Activated CD4-positive, alpha-beta T cell treated with anti-CD3 and anti-CD28 coated beads for 36 hours (primary cell): Measurements from ENCODE around the gene TMEM30B. TPM values are rescaled to one million over a fixed set of nuclear protein-coding genes. Genes with fewer than 3 reads are reported as not detected.

ENCODE experiments used
- ATAC-seq: fragments of 200-7000 bp; cut with Tn5 transposase; one replicate; pipeline ENCODE4 v1.10.0; 2021; ENCODE audit warnings: mild to moderate bottlenecking, moderate library complexity
- CTCF ChIA-PET: fragments of 350-600 bp; sonication (Branson Sonifier 250); formaldehyde crosslinking; loops from one replicate; lab custom pipeline; 2021; ENCODE audit warnings: antibody characterized with exemption; lab: Charles Lee
- POLR2A ChIA-PET: fragments of 350-600 bp; sonication (Branson Sonifier 250); formaldehyde crosslinking; loops from one replicate; lab custom pipeline; 2021; ENCODE audit warnings: antibody characterized with exemption, inconsistent platforms; lab: Charles Lee
- DNase-seq: peaks from one replicate; pipeline ENCODE4 v3.0.0-alpha.2; 2020
- H3K27ac Mint-ChIP-seq: one replicate; pipeline ENCODE4 v1.8.0; 2021; ENCODE audit warnings: mixed read lengths
- H3K27me3 Mint-ChIP-seq: one replicate; pipeline ENCODE4 v1.8.0; 2021; ENCODE audit warnings: mixed read lengths
- H3K36me3 Mint-ChIP-seq: one replicate; pipeline ENCODE4 v1.8.0; 2021; ENCODE audit warnings: low read depth, mixed read lengths
- H3K4me1 Mint-ChIP-seq: one replicate; pipeline ENCODE4 v1.8.0; 2021; ENCODE audit warnings: mixed read lengths
- H3K4me3 Mint-ChIP-seq: one replicate; pipeline ENCODE4 v1.8.0; 2021; ENCODE audit warnings: mild to moderate bottlenecking, moderate library complexity, mixed read lengths
- H3K9me3 Mint-ChIP-seq: one replicate; pipeline ENCODE4 v1.8.0; 2021; ENCODE audit warnings: low read depth, mixed read lengths
- intact Hi-C, 2 experiments: fragments of 100-400 bp; cut with DNase I in 1 of 2; cut with micrococcal nuclease in 1 of 2; formaldehyde crosslinking; loops; one replicate each; pipeline versions ENCODE4 v1.14.2 to v1.15.1; 2022 to 2024; cut with DNase I, micrococcal nuclease
- total RNA-seq, 2 experiments: library from RNA; stranded (reverse); gene quantifications; one replicate each; pipeline ENCODE4 v1.2.3, GENCODE V29; 2021

TMEM30B gene
- total RNA-seq, 2 experiments from 2014 or later: 1.3 to 2.1 TPM

DNA sequence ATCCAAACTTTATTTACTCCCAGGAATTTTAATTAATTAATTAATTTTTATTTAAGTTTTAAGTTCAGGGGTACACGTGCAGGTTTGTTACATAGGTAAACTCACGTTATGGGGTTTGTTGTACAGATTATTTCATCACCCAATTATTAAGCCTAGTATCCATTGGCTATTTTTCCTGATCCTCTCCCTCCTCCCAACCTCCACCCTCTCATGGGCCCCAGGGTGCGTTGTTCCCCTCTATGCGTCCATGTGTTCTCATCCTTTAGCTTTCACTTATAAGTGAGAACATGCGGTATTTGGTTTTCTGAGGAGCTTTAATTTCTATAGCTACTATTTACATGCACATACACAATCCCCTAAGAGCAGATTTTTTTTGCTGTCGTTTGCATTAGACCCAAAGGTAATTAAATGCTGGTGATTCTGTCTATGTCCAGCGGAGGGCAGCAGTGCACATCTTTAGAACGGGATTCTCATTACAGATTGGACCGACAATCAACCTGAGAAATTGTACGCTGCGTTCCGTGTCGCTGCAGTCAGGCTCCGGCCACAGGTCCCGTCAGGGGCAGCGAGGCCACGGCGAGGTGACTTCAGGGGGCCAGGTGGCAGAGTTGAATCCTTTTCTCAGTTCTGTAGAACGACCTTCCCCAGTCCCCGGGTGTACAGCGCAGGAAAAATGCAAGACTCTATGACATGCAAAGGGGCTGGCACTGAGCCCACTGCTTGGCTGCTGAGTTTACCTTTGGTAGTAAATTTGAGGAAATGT, 11.6 kb downstream of the TMEM30B start:
- Mint-ChIP-seq H3K4me1 (peaks cover 2% of the 10 kb centered on the region), H3K27me3 (peaks cover 30% of the 10 kb centered on the region)
- CTCF ChIA-PET: interaction anchor here (0.6 to 5.1 kb wide), 11 partner anchors 10 to 568 kb away, joined by 3 to 20 read pairs (median 4); partner anchors contain the start of gene TMEM30B

DNA sequence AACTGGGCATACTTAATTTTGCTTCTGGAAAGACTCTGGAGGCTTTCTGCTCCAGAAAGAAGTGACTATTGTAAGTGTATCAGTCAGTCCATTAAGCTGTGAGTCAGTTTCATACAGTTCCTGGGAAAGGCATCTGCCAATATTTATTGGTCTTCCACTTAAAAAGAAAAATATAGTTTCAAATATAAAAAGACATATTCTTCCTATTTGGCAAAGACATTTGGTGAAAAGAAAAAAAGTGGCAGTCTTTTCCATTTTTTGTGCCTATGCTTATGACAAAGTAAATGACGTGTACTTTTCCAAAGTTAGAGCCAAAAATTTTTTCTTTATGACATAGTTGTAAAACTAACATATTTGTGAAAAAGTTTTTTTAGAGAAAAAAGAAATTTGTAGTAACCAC, 12.3 kb downstream of the TMEM30B start:
- POLR2A ChIA-PET: no interaction called here
- CTCF ChIA-PET: interaction anchor here (0.6 to 5.1 kb wide), 13 partner anchors 11 to 1767 kb away, joined by 3 to 20 read pairs (median 4); partner anchors contain the start of gene TMEM30B
- H3K27me3 Mint-ChIP-seq: peaks cover 25% of the 10 kb centered on the region
- H3K9me3 Mint-ChIP-seq: no peaks in the 10 kb centered on the region
- no peaks in the 10 kb centered on the region for H3K36me3 Mint-ChIP-seq
- no peak overlapping the region for H3K4me3 Mint-ChIP-seq
- peaks cover 2% of the 10 kb centered on the region for H3K4me1 Mint-ChIP-seq
- ATAC-seq (no peak), DNase-seq (no peak)
- no peak overlapping the region for H3K27ac Mint-ChIP-seq
- intact Hi-C loops: loop anchor here (1.0 to 2.0 kb wide), 4 partner anchors 17 to 858 kb away; no protein-coding TSS in a partner anchor

More for the DNA sequence above, 11.6 kb downstream of the TMEM30B start:
- ATAC-seq: peak; percentile 95
- H3K4me3 Mint-ChIP-seq: peak overlapping the region; percentile 48
- intact Hi-C loops: loop anchor here (1.0 to 2.0 kb wide), 4 partner anchors 17 to 857 kb away; no protein-coding TSS in a partner anchor
- H3K36me3 Mint-ChIP-seq: no peaks in the 10 kb centered on the region
- H3K9me3 Mint-ChIP-seq: no peaks in the 10 kb centered on the region
- peak; percentile 85 for DNase-seq
- H3K27ac Mint-ChIP-seq: no peak overlapping the region
- POLR2A ChIA-PET: no interaction called here

DNA sequence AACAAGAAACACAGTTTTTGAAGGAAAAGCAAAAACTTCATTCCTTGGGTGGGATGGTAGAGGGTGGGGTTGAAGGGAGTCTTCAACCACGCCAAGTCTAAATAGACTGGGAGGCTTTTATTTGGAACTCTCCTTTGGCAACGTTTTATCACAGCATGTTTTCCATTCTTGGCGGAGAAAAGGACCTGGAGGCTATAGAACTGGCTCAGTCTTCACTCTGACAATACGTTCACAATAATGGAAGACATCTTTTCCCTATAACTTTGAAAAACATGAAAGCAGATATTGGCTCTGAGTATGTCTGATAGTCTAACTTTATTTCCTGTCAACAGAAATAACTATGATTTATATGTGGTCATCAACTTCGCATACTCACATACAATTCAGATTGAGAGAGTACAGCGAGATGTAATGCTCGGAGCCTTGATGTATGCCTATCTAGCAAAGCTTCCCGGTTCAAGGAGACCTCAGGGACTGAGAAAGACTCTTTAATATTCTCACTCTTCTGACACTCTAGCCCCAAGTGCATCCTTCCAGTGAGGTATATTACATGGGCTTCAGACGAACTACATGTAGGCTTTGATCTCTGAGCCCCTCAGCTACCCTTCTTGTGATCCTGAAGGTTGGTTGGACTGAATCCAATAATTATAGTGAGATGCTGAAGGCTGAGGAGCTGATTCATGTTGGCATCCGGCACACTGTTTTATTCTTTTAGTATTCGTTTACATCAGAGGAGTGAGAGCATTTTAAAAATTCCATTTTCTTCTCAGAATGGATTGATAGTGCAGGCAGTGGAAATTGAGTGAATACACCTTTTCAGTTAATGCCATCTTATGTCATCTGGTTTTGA, 14.0 kb downstream of the TMEM30B start:
- ATAC-seq: no peak
- ChIA-PET POLR2A (no interaction called here), CTCF (interaction anchor here (0.6 to 5.1 kb wide), 8 partner anchors 10 to 571 kb away, joined by 3 to 20 read pairs (median 4); partner anchors contain the start of gene TMEM30B)
- H3K36me3 Mint-ChIP-seq: no peaks in the 10 kb centered on the region
- peaks cover 2% of the 10 kb centered on the region for H3K4me1 Mint-ChIP-seq
- intact Hi-C loops: no loop called here
- peaks cover 24% of the 10 kb centered on the region for H3K27me3 Mint-ChIP-seq
- H3K4me3 Mint-ChIP-seq: no peak overlapping the region
- H3K27ac Mint-ChIP-seq: no peak overlapping the region
- H3K9me3 Mint-ChIP-seq: no peaks in the 10 kb centered on the region
- DNase-seq: no peak

DNA sequence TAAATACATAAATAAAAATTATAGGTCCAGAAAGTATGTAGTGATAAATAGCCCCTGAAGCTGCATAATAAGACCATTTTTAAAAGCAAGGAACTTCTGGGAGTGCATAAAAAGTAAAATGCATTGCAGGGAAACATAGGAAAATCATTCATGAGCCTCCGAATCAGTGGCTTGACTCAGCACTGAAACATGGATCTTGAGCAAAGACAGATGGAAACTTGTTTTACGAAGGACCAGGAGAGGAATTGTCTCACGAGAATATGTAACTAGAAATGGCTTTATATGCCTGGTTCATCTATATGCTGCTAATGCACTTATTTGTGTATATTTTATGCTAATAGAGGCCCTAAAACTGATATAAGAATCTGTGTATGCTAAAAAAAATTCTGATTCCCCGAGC, 14.7 kb downstream of the TMEM30B start:
- intact Hi-C loops: no loop called here
- Mint-ChIP-seq H3K27ac (no peak overlapping the region), H3K4me3 (no peak overlapping the region), H3K36me3 (no peaks in the 10 kb centered on the region), H3K27me3 (peaks cover 24% of the 10 kb centered on the region), H3K4me1 (peaks cover 2% of the 10 kb centered on the region), H3K9me3 (no peaks in the 10 kb centered on the region)
- ChIA-PET POLR2A (no interaction called here), CTCF (interaction anchor here (0.7 to 3.9 kb wide), 4 partner anchors 9 to 19 kb away, joined by 4 to 17 read pairs (median 4); no protein-coding TSS in a partner anchor)
- ATAC-seq (no peak), DNase-seq (no peak)

DNA sequence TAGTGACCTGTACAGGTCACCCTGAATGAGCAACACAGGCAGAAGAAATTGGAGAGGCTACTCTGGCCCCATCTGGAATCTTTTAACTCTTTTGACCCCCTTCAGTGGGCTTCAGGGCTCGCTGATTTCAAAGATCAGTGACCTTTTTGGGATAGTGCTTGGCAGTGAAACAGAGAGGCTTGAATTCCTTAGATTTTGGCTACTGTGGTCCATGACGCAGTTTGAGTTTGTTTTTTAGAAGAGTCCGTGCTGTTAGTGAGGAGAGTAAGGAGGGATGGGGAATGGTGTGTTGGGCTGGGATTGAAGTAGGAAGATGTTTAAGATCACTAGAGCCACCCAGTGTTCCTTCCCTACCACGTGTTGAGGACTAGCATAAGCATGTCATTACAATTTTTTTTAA, 16.5 kb downstream of the TMEM30B start:
- no peak for DNase-seq
- Mint-ChIP-seq H3K27ac (no peak overlapping the region), H3K4me3 (no peak overlapping the region), H3K4me1 (peaks cover under 1% of the 10 kb centered on the region), H3K9me3 (no peaks in the 10 kb centered on the region), H3K36me3 (no peaks in the 10 kb centered on the region), H3K27me3 (peaks cover 24% of the 10 kb centered on the region)
- ChIA-PET CTCF (interaction anchor here (0.6 kb wide), 1 partner anchor 545 kb away, joined by 3 read pairs; no protein-coding TSS in a partner anchor), POLR2A (no interaction called here)
- ATAC-seq: no peak
- intact Hi-C loops: no loop called here

DNA sequence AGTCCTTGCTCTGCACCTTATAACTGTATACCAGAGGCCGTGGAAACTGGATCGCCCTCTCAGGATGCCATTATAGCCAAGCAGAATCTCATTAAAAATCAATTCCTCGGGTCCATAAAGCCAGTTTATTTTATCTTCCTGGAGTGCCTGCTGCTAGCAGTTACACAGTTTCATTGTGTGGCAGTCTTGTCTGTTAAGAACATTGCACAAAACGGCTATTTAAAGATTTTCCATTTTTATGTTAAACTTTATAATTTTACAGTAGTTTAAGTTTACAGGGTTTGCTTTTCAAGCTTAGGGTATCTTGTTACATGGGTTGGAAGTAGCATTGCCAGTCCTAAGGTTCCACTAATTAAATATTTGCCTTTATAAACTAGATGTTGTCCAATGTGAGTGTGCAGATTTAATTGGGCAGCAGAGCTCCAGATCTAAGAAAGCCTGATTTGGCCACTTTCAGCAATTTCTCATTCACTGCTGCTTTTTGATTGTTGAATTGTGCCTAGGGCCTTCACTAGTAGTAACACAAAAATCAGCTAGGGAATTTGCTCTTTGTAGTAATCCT, 17.0 kb downstream of the TMEM30B start:
- intact Hi-C loops: no loop called here
- ATAC-seq (no peak), DNase-seq (no peak)
- ChIA-PET POLR2A (no interaction called here), CTCF (interaction anchor here (0.6 to 2.5 kb wide), 4 partner anchors 11 to 573 kb away, joined by 3 to 12 read pairs (median 4); partner anchors contain the start of gene TMEM30B)
- H3K27ac Mint-ChIP-seq: no peak overlapping the region
- peaks cover 25% of the 10 kb centered on the region for H3K27me3 Mint-ChIP-seq
- no peaks in the 10 kb centered on the region for H3K9me3 Mint-ChIP-seq
- no peak overlapping the region for H3K4me3 Mint-ChIP-seq
- no peaks in the 10 kb centered on the region for H3K36me3 Mint-ChIP-seq
- H3K4me1 Mint-ChIP-seq: no peaks in the 10 kb centered on the region

DNA sequence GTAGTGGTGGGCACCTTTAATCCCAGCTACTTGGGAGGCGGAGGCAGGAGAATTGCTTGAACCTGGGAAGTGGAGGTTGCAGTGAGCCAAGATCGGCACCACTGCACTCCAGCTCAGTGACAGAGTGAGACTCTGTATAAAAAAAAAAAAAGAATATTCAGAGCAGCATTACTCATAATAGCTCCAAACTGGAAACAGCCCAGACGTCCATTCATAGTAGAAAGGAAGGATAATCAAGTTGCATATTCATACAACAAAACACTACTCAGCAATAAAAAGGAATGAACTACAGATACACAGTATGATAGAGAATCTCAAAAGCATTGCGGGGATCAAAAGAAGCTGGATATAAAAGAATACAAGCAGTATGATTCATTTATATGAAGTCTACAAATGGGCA, 19.1 kb downstream of the TMEM30B start:
- Mint-ChIP-seq H3K27me3 (peaks cover 24% of the 10 kb centered on the region), H3K27ac (no peak overlapping the region), H3K9me3 (no peaks in the 10 kb centered on the region), H3K4me1 (no peaks in the 10 kb centered on the region), H3K36me3 (no peaks in the 10 kb centered on the region), H3K4me3 (no peak overlapping the region)
- intact Hi-C loops: no loop called here
- POLR2A ChIA-PET: no interaction called here
- DNase-seq (no peak), ATAC-seq (no peak)
- CTCF ChIA-PET: interaction anchor here (0.7 to 2.5 kb wide), 3 partner anchors 9 to 19 kb away, joined by 3 to 12 read pairs (median 5); partner anchors contain the start of gene TMEM30B

DNA sequence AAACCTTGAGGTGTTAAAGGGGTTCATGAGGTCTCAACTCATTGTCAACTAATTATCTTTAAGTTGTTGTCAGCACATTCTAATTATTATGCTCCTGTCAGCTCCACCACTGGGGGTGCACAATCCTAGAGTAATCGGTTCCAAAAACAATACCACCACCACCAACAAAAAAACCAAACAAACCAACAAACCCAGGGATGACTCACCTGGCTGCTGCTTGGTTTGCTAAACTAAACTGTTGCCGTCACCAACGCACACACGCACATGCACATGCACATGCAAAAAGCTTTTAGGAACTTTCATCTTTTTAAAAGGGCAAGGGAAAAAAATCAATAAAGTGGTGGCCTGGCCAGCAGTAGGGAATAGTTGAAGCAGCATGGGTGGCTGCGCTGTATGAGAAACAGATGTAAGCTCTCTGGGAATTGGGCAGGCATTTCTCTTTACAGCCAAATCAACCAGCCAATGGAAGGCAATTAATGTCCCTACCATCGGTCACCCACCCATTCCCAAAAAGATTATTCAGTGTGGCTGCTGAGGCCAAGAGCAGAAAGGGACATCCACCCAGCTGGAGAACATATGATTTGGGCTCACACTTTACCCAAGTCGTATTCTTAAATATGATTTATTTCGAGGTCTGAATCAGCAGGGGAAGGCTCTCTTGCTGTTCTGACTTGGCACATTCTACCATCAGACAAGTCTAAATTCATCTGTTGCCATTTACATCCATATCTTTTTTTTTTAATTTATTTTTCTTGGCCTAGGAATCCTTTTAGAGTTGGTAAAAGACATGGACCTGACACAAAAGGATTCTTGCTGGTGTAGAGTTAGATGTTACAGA, 20.0 kb downstream of the TMEM30B start:
- Mint-ChIP-seq H3K27ac (no peak overlapping the region), H3K4me1 (no peaks in the 10 kb centered on the region), H3K27me3 (peaks cover 23% of the 10 kb centered on the region), H3K9me3 (no peaks in the 10 kb centered on the region), H3K36me3 (no peaks in the 10 kb centered on the region), H3K4me3 (no peak overlapping the region)
- DNase-seq: no peak
- intact Hi-C loops: no loop called here
- CTCF ChIA-PET: interaction anchor here (0.7 to 1.7 kb wide), 3 partner anchors 8 to 413 kb away, joined by 3 to 5 read pairs (median 3); no protein-coding TSS in a partner anchor
- no peak for ATAC-seq
- POLR2A ChIA-PET: no interaction called here

DNA sequence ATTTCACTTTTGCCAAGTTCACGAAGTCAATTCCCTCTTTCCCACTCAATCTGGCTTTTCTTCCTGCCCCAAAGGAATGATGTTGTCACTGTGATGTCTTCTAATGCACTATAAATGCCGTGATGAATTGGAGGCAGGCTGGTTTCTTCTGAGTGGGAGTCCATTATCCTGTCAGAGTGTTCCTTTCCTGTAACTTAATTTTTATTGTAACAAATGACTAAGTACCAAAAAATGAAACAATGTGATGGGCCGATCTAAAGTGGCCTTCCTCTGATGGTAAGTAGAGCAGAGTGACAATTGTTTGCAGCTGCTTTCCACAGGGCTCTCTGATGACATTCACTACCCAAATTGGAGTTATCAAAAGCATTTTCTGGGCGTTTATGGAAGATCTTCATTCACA, 22.2 kb downstream of the TMEM30B start:
- H3K27ac Mint-ChIP-seq: no peak overlapping the region
- intact Hi-C loops: no loop called here
- DNase-seq (no peak), ATAC-seq (no peak)
- ChIA-PET POLR2A (no interaction called here), CTCF (interaction anchor here (0.7 to 0.8 kb wide), 2 partner anchors 23 to 634 kb away, joined by 5 read pairs; no protein-coding TSS in a partner anchor)
- H3K4me1 Mint-ChIP-seq: no peaks in the 10 kb centered on the region
- no peak overlapping the region for H3K4me3 Mint-ChIP-seq
- peaks cover 17% of the 10 kb centered on the region for H3K27me3 Mint-ChIP-seq
- no peaks in the 10 kb centered on the region for H3K36me3 Mint-ChIP-seq
- H3K9me3 Mint-ChIP-seq: no peaks in the 10 kb centered on the region

DNA sequence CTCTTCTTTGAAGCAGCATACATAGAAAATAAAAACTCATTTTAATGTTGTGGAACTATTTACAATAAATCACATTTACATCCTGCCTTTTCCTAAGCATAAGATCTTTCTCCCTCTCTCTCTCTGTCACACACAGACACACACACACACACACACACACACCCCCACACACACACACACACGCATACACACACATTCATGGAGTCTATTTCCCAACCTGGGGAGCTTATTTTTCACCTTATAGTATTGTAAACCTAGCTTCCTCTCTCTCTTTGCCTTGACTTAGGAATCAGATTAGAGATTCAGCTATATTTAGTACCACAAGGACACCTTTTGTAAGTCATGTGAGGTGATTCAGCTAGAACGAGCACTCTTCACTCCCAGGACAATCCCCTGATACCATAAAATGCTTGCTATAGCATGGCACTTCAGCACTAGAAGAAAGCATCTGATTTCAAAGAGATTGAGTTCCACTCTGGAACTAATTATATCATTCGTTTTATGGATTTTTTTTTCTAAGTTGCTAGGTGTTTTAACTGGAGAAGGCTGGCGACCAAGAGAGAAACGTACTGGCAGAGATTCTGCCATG, 23.6 kb downstream of the TMEM30B start:
- H3K9me3 Mint-ChIP-seq: no peaks in the 10 kb centered on the region
- no peak overlapping the region for H3K4me3 Mint-ChIP-seq
- intact Hi-C loops: no loop called here

More for the DNA sequence above, 23.6 kb downstream of the TMEM30B start:
- ChIA-PET POLR2A (no interaction called here), CTCF (interaction anchor here (1.0 to 1.4 kb wide), 3 partner anchors 9 to 232 kb away, joined by 3 to 4 read pairs (median 4); no protein-coding TSS in a partner anchor)
- no peak for ATAC-seq
- Mint-ChIP-seq H3K27ac (no peak overlapping the region), H3K27me3 (peaks cover 20% of the 10 kb centered on the region), H3K36me3 (no peaks in the 10 kb centered on the region), H3K4me1 (peaks cover 2% of the 10 kb centered on the region)
- DNase-seq: no peak
